ENCODE data around the gene NRARP.
"Not testable (repeated sequence)": the region's sequence is repeated elsewhere in the genome, so short reads cannot be mapped to it uniquely, and the experiment has no call there.

NRARP gene

DNA sequence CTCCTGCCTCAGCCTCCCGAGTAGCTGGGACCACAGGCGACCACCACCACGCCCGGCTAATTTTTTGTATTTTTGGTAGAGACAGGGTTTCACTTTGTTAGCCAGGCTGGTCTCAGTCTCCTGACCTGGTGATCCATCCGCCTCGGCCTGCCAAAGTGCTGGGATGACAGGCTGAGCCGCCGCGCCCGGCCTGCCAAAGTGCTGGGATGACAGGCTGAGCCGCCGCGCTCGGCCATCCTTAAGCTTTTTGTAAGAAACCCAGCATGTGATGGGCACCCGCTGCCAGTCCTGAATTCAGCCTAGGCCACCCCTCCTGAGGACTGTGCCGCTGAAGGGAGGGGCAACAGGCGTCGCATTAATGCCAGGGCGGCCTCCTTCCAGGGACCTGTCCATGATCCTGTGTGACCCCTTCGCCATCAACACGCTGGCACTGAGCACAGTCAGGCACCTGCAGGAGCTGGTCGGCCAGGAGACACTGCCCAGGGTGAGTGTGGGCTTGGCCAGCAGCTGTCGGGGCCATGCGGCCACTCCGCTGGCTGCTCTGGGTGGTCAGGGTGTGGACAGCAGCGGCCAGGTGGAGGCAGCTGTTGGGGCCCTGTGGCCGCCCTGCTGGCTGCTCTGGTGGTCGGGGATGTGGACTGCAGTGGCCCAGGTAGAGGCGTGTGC lies 36.4 kb downstream of the NRARP start:
- no peak for DNase-seq (ENCODE audit: low spot score in 2 of 2)
- no peak overlapping the region for H3K27ac Mint-ChIP-seq
- H3K9me3 Mint-ChIP-seq, result no peaks in the 10 kb centered on the region
- ATAC-seq (ENCODE audit: low read depth), result no peak
- peaks cover 6% of the 10 kb centered on the region for H3K36me3 Mint-ChIP-seq
- peaks cover 26% of the 10 kb centered on the region for H3K4me1 Mint-ChIP-seq
- H3K4me3 Mint-ChIP-seq, result no peak overlapping the region
- no peaks in the 10 kb centered on the region for H3K27me3 Mint-ChIP-seq

DNA sequence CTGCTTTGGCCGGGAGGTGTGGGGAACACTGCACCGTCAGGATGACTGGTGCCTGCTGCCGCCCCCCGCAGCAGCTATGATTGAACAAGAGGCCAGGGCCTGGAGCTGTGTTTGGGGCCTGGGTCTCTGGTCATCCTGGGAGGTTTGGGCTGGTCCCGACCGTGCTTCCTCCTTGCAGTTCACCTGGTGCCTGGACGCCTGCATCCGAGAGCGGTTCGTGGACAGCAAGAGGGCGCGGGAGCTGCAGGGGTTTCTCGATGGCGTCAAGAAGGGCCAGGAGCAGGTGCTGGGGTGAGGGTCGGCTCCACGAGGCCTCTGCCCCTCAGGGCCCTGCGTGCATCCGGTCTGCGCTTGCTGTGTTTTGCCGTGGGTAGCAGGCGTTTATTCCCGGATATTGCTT lies 38.0 kb downstream of the NRARP start:
- Mint-ChIP-seq H3K27me3 (no peaks in the 10 kb centered on the region), H3K27ac (no peak overlapping the region), H3K4me3 (no peak overlapping the region), H3K9me3 (no peaks in the 10 kb centered on the region), H3K4me1 (peaks cover 20% of the 10 kb centered on the region), H3K36me3 (peaks cover 6% of the 10 kb centered on the region)
- ATAC-seq (ENCODE audit: low read depth) (no peak), DNase-seq (ENCODE audit: low spot score in 2 of 2) (no peak)

DNA sequence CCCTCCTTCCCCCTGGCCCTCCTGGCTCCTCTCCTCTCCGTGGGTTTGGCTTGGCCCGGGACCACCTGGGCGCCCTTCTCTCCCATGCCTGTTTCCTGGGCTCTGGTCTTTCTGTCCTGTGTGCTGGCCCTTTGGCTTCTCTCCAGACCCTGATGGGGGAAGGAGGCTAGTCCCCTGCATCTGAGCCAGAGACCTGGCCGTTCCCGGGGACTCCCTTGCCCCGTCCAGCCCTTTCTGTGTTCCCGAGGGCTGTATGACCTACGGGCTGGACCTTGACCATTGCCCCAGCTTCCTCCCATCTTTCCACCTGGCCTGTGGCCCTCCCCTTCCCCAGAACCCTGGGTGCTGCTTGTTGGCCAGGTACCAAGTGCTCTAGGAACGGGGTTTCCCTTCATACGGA lies 38.6 kb downstream of the NRARP start:
- Mint-ChIP-seq H3K4me1 (peaks cover 16% of the 10 kb centered on the region), H3K27ac (no peak overlapping the region), H3K27me3 (no peaks in the 10 kb centered on the region), H3K36me3 (peaks cover 3% of the 10 kb centered on the region), H3K9me3 (no peaks in the 10 kb centered on the region), H3K4me3 (no peak overlapping the region)
- no peak for ATAC-seq (ENCODE audit: low read depth)
- no peak for DNase-seq (ENCODE audit: low spot score in 2 of 2)

DNA sequence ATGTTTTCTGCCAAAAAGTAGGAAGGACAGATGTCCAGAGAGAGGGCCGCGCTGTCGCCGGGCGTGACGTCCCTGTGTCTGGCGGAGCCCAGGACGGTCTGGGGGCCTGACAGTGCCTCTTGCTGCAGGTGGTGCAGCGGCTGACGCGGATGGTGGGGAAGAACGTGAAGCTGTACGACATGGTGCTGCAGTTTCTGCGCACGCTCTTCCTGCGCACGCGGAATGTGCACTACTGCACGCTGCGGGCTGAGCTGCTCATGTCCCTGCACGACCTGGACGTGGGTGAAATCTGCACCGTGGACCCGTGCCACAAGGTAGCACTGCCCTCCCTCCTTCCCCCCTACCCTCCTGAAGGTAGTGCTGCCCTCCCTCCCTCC lies 39.2 kb downstream of the NRARP start:
- Mint-ChIP-seq H3K4me1 (peaks cover 12% of the 10 kb centered on the region), H3K36me3 (peaks cover 3% of the 10 kb centered on the region), H3K9me3 (no peaks in the 10 kb centered on the region), H3K27me3 (no peaks in the 10 kb centered on the region), H3K27ac (no peak overlapping the region), H3K4me3 (no peak overlapping the region)
- no peak for DNase-seq (ENCODE audit: low spot score in 2 of 2)
- no peak for ATAC-seq (ENCODE audit: low read depth)

DNA sequence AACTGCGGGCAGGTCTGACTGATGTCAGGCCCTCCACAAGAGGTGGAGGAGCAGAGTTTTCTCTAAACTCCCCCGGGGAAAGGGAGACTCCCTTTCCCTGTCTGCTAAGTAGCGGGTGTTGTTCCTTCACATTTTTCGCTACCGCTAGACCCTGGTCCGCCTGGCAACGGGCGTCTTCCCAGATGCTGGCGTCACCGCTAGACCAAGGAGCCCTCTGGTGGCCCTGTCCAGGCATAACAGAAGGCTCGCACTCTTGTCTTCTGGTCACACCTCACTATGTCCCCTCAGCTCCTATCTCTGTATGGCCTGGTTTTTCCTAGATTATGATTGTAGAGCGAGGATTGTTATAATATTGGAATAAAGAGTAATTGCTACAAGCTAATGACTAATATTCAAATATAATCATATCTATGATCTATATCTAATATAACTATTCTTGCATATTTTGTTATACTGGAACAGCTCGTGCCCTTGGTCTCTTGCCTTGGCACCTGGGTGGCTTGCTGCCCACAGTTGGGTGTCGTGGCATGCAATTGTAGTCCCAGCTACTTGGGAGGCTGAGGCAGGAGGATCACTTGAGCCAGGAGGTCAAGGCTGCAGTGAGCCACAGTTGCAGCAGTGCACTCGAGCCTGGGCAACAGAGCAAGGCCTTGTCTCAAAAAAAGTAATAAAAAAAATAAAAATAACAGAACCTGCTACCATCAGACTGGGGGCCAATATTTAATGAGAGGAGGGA lies 39.7 kb downstream of the NRARP start:
- not testable (repeated sequence) for H3K27ac Mint-ChIP-seq; DNase-seq (ENCODE audit: low spot score in 2 of 2); H3K4me3 Mint-ChIP-seq; H3K9me3 Mint-ChIP-seq; H3K36me3 Mint-ChIP-seq; H3K4me1 Mint-ChIP-seq; H3K27me3 Mint-ChIP-seq; ATAC-seq (ENCODE audit: low read depth)

DNA sequence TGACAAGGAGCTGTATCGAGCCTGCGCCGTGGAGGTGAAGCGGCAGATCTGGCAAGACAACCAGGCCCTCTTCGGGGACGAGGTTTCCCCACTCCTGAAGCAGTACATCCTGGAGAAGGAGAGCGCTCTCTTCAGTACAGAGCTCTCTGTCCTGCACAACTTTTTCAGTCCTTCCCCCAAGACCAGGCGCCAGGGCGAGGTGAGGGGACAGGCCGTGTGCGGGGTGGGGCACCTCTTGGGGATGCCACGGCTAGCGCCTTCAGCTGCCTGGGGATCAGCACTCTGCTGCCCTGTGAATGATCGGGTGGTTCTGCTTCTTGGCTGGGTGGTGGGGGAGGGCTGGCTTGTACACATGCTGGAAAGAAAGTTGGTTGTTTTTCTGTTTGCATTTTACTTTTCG lies 45.2 kb downstream of the NRARP start:
- no peaks in the 10 kb centered on the region for H3K36me3 Mint-ChIP-seq
- H3K4me1 Mint-ChIP-seq, result peaks cover 12% of the 10 kb centered on the region
- no peaks in the 10 kb centered on the region for H3K9me3 Mint-ChIP-seq
- ATAC-seq (ENCODE audit: low read depth) (no peak), DNase-seq (ENCODE audit: low spot score in 2 of 2) (no peak)
- no peaks in the 10 kb centered on the region for H3K27me3 Mint-ChIP-seq
- peak overlapping the region; percentile 39 for H3K4me3 Mint-ChIP-seq
- H3K27ac Mint-ChIP-seq, result no peak overlapping the region

DNA sequence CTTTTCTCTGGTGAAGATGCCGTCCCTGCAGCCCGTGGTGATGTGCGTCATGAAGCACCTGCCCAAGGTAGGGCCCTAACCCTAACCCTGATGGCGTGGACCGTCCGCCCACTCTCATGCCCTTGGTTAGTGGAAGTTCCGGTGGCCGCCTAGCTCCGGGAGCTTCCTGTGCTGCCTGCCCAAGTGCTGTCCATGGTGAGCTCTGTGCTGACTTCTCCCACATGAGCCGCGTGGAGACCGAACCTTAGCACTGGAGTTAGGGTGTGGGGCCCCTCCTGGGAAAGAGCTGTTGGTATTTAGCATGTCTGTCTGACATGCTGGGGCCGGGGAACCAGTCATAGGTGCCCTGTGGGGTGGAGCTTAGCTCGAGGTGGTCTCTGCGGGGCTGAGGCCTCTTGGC lies 45.7 kb downstream of the NRARP start:
- Mint-ChIP-seq H3K36me3 (no peaks in the 10 kb centered on the region), H3K27ac (no peak overlapping the region), H3K4me1 (peaks cover 9% of the 10 kb centered on the region), H3K9me3 (no peaks in the 10 kb centered on the region), H3K27me3 (no peaks in the 10 kb centered on the region), H3K4me3 (peak overlapping the region; percentile 84)
- DNase-seq (ENCODE audit: low spot score in 2 of 2) (no peak), ATAC-seq (ENCODE audit: low read depth) (no peak)

DNA sequence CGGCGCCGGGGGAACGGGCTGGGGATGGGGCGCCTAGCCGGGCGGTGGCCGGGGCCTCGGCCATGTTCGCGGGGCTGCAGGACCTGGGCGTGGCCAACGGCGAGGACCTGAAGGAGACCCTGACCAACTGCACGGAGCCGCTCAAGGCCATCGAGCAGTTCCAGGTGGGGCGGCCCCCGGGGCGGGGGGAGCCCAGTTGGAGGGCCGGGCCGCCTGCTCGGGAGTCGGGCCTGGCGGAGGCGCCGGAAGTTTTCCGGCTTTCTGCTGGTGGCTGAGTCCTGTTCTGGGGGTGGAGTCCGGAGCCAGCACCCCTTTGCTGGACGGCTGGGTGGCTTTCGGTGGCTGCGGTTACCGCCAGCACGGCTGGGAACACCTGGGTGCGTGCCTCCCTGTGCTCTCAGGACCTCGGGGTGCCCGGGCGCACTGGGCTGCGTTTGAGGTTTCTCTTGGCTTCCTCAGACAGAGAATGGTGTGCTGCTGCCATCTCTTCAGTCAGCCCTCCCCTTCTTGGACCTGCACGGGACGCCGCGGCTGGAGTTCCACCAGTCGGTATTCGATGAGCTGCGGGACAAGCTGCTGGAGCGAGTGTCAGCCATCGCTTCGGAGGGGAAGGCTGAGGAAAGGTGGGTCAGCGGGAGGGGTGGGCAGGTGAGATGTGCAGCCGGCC lies 46.5 kb downstream of the NRARP start:
- Mint-ChIP-seq H3K27ac (no peak overlapping the region), H3K4me3 (peak overlapping the region; percentile 84), H3K4me1 (peaks cover 9% of the 10 kb centered on the region), H3K9me3 (no peaks in the 10 kb centered on the region), H3K36me3 (no peaks in the 10 kb centered on the region), H3K27me3 (peaks cover 1% of the 10 kb centered on the region)
- ATAC-seq (ENCODE audit: low read depth) (no peak), DNase-seq (ENCODE audit: low spot score in 2 of 2) (no peak)

DNA sequence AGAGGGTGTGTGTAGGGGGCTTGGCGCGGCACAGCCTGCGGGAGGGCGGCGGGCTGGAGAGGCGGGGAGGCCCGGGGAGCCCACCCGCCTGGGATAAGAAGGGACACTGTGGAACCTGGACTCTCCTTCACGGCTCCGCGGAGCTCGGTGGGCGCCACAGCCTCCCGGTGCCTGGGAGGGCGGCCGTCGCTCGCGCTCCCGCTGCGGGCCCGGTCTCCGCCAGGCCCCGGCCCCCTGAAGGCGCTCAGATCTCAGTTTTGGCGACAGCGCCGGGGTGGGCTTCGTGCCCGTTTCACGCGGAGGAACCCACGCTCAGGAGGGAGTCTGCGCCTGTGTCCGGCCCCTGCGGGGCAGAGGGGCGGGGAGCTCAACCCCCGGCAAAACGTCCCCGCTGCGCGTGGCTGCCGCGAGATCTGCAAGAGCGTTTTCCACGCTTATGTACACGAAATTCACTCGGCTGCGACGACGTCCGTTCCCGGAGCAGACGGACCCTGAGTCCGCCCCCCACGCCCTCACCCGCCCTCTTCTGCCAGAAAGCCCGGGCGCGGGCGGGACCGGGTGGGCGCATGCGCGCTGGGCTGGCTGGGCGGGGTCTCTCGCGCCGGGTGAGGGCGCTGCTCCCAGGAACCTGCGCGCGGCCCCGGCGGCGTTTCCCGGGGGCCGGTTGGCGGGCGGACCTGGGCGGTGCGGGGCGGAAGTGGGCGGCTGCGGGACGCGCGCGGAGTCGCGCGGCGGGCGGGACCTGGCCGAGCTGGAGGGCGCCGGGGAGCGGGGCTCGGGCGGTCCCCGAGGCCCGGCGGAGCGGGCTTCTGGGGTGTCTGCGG lies 47.2 kb downstream of the NRARP start, which contains the start of gene NELFB:
Gene NELFB, plus strand, starts transcription at position 704 of the 824 bp plus-strand sequence.
- Mint-ChIP-seq H3K4me1 (peaks cover 9% of the 10 kb centered on the region), H3K4me3 (peak within 1 kb of the TSS; percentile 89), H3K27me3 (peaks cover 1% of the 10 kb centered on the region), H3K36me3 (no peaks in the 10 kb centered on the region), H3K27ac (peak within 1 kb of the TSS; percentile 76), H3K9me3 (no peaks in the 10 kb centered on the region)
- peak; percentile 90 for ATAC-seq (ENCODE audit: low read depth)
- peak; percentile 98 to 100 for DNase-seq (ENCODE audit: low spot score in 2 of 2)

DNA sequence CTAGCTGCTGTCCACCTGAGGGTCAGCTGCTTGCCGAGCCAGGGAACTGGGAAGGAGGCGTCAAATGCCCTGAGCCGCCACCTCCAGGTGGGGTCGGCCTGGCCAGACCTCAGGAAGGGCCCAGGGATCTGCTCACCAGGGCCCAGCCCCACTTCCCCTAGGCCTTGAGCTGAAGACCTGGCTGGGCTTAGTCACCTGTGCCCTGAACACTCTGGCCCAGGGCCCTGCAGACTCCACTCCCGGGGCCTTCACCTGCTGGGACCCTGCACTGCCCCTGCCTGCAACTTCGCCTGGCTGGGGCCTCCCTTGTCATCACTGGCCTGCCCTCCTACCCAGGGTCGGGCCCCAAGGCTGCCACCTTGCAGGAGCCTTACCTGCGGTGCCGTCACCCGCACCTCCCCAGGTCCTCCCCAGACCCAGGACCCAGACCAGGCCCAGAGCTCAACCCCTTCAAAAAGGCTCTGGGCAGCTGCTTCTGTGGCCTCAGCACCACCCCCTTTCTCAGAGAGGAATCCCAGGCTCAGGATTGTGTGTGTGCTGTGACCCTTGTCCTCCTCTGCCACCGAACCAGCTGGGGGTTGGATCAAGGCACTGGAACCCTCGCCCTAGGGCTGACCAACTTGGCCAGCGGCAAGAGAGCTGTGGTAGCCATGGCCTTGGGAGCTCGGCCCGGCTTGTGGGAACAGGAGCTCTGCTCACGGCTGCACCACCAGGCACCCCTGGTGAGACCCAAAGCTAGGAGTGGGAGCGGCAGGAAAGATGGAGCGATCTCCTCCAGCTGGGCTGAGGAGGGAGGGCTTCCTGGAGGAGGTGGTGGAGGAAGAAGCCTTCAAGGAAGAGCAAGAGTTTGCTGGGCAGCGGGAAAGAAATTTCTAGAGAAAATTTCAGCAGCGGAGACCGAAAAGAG lies 48.1 kb downstream of the NRARP start:
- H3K9me3 Mint-ChIP-seq, result no peaks in the 10 kb centered on the region
- H3K4me3 Mint-ChIP-seq, result peak overlapping the region; percentile 89
- H3K27me3 Mint-ChIP-seq, result peaks cover 1% of the 10 kb centered on the region
- peak overlapping the region; percentile 76 for H3K27ac Mint-ChIP-seq
- H3K4me1 Mint-ChIP-seq, result peaks cover 8% of the 10 kb centered on the region
- DNase-seq (ENCODE audit: low spot score in 2 of 2) (no peak), ATAC-seq (ENCODE audit: low read depth) (no peak)
- H3K36me3 Mint-ChIP-seq, result no peaks in the 10 kb centered on the region

DNA sequence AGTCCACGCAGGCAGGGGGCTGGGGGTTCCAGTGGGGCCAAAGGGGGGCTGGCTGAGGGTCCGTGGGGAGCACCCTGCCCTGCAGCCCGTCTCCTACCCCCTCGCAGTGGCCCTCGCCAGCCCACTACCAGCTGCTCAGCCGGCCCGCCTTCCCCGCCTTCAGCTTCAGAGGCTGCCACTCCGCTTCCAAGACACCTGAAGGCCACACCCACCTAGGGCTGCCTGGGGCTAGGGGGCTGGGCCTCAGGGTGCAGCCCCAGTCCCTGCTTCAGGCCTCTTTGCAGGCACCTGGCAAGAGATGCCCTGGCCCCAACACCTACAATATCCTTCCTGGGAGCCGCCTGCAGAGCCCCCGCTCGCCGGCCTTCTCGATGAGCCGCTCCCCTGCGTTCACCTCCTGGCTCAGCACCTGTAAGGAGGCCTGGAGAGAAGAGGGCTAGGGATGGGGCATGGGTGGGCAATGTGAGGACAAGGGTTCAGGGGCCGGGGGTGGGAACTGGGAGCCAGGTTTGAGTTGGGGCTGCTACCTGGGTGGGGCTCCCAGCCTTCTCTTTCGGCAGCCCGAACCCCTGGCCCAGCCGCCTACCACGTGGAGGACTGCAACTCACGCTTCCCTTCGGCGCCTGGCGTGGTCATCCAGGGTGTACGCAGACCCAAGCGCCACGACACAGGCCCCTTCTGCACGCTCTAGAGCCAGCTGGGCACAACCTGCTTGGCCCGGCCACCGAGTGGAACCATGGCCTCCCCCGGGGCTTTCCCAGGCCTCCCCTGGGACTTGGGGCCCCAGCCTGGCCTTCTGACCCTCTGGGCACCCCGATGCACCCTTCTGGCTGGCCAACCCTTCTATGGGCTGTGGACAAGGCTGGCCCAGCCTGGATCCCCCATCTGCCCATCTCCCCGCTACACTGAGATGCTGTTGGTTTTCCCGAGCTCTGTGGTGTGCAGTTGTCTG lies 49.2 kb downstream of the NRARP start:
- DNase-seq (ENCODE audit: low spot score in 2 of 2) (no peak), ATAC-seq (ENCODE audit: low read depth) (no peak)
- Mint-ChIP-seq H3K27ac (no peak overlapping the region), H3K27me3 (peaks cover 1% of the 10 kb centered on the region), H3K36me3 (no peaks in the 10 kb centered on the region), H3K9me3 (no peaks in the 10 kb centered on the region), H3K4me1 (peaks cover 8% of the 10 kb centered on the region), H3K4me3 (no peak overlapping the region)

DNA sequence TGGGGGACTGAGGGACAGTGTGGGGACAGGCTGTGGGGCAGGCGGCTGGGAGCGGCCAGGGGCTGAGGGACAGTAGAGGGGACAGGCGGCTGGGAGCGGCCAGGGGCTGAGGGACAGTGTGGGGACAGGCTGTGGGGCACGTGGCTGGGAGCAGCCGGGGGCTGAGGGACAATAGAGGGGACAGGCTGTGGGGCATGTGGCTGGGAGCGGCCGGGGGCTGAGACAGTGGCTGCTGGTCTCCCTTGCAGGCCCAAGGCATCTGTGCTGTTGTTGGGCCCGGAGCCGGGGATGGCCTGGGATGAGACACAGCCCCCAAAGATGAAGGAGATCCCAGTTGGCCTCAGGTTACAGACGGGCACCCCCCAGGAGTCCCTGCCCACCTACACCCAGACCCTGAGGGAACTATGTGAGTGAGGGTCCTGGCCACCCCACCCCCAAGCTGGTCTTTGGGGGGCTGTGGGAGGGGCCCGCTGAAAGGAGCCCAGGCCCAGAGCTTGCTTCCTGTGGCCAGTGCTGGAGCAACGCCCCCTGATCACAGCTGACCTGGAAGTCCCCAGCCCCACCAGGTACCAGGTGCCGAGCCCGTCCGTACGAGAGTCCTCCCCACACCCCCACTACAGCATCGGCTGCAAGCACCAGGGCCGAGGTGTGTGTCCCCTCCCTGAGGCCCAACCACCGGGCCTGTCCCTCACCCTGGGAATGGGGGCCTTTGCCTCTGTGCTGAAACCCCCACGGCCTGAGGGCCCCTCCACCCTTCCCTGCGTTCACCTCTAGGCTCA lies 50.4 kb downstream of the NRARP start:
- Mint-ChIP-seq H3K27me3 (peaks cover 1% of the 10 kb centered on the region), H3K9me3 (no peaks in the 10 kb centered on the region), H3K4me3 (no peak overlapping the region), H3K4me1 (peaks cover 8% of the 10 kb centered on the region), H3K36me3 (no peaks in the 10 kb centered on the region), H3K27ac (no peak overlapping the region)
- ATAC-seq (ENCODE audit: low read depth) (no peak), DNase-seq (ENCODE audit: low spot score in 2 of 2) (no peak)
